ENCODE data around the gene ATP8B1. TPM values are rescaled to one million over a fixed set of nuclear protein-coding genes. Genes with fewer than 3 reads are reported as not detected.

ATP8B1 gene
- polyA plus RNA-seq, 3 donors: 0.02 to 0.11 (median 0.03) TPM

GRCh38 chr18:57687970-57688369, 115.1 kb downstream of the ATP8B1 start:
- Mint-ChIP-seq H3K9me3 (peaks cover 0 to 3% (median 0%) of the 10 kb centered on the region in 7 donors), H3K27ac (peak overlapping the region in 1 of 7 donors; percentile 9), H3K27me3 (ENCODE audit: low read depth in 3 of 3) (no peaks in the 10 kb centered on the region), H3K4me1 (no peaks in the 10 kb centered on the region), H3K36me3 (peaks cover 5% of the 10 kb centered on the region in 2 donors), H3K4me3 (no peak overlapping the region)
- no peak for TF ChIP-seq CTCF (IDR thresholded peaks at IDR 0.05)
- DNase-seq: no peak
- H3K9ac ChIP-seq (ENCODE audit: insufficient read depth, low read length, poor library complexity, severe bottlenecking): no peak overlapping the region
- H2AFZ ChIP-seq (ENCODE audit: insufficient read depth, low read depth, low read length, poor library complexity, severe bottlenecking): no peak overlapping the region
- H4K20me1 ChIP-seq (ENCODE audit: insufficient read depth, low read length): peaks cover 14% of the 10 kb centered on the region
- no peak overlapping the region for H3K27ac ChIP-seq (ENCODE audit: low read depth in 1 of 2, low read length in 2 of 2)
- no peaks in the 10 kb centered on the region for H3K4me1 ChIP-seq (ENCODE audit: control insufficient read depth in 1 of 2, insufficient read depth in 2 of 2, low read length in 2 of 2)
- 100% methylated on average over 3 of the region's 8 CpGs for WGBS (ENCODE audit: insufficient coverage)
- H3K9me3 ChIP-seq (replicated peaks in 1 of 2; ENCODE audit: control insufficient read depth in 1 of 2, insufficient read depth in 1 of 2, low read length in 2 of 2): peaks cover 0 to 3% of the 10 kb centered on the region in 2 donors
- no peaks in the 10 kb centered on the region for H3K27me3 ChIP-seq (ENCODE audit: control insufficient read depth in 2 of 2, insufficient read depth in 2 of 2, low read length in 2 of 2)
- no peaks in the 10 kb centered on the region for H3K36me3 ChIP-seq (replicated peaks in 1 of 2; ENCODE audit: control insufficient read depth in 1 of 2, insufficient read depth in 2 of 2, low read length in 2 of 2)
- intact Hi-C loops (cut with micrococcal nuclease): no loop called here
- peaks cover 4% of the 10 kb centered on the region for H3K79me2 ChIP-seq (ENCODE audit: insufficient read depth, low read length)
- no peak overlapping the region for H3K4me2 ChIP-seq (replicated peaks; ENCODE audit: extremely low read depth, low read length, poor library complexity, severe bottlenecking)
- H3K4me3 ChIP-seq (replicated peaks in 1 of 3; ENCODE audit: low read depth in 2 of 3, low read length in 3 of 3): no peak overlapping the region

GRCh38 chr18:57683470-57683869, 119.6 kb downstream of the ATP8B1 start:
- Histone ChIP-seq H2AFZ (ENCODE audit: insufficient read depth, low read depth, low read length, poor library complexity, severe bottlenecking) (no peak overlapping the region), H3K36me3 (replicated peaks in 1 of 2; ENCODE audit: control insufficient read depth in 1 of 2, insufficient read depth in 2 of 2, low read length in 2 of 2) (no peaks in the 10 kb centered on the region), H3K9ac (ENCODE audit: insufficient read depth, low read length, poor library complexity, severe bottlenecking) (no peak overlapping the region), H3K27me3 (ENCODE audit: control insufficient read depth in 2 of 2, insufficient read depth in 2 of 2, low read length in 2 of 2) (no peaks in the 10 kb centered on the region), H3K4me1 (ENCODE audit: control insufficient read depth in 1 of 2, insufficient read depth in 2 of 2, low read length in 2 of 2) (no peaks in the 10 kb centered on the region), H3K9me3 (replicated peaks in 1 of 2; ENCODE audit: control insufficient read depth in 1 of 2, insufficient read depth in 1 of 2, low read length in 2 of 2) (peaks cover 0 to 3% of the 10 kb centered on the region in 2 donors), H3K27ac (ENCODE audit: low read depth in 1 of 2, low read length in 2 of 2) (no peak overlapping the region), H3K4me3 (replicated peaks in 1 of 3; ENCODE audit: low read depth in 2 of 3, low read length in 3 of 3) (no peak overlapping the region), H3K79me2 (ENCODE audit: insufficient read depth, low read length) (peaks cover 4% of the 10 kb centered on the region), H3K4me2 (replicated peaks; ENCODE audit: extremely low read depth, low read length, poor library complexity, severe bottlenecking) (no peak overlapping the region), H4K20me1 (ENCODE audit: insufficient read depth, low read length) (peaks cover 11% of the 10 kb centered on the region)
- no peak for DNase-seq
- Mint-ChIP-seq H3K9me3 (peaks cover 0 to 3% (median 2%) of the 10 kb centered on the region in 7 donors), H3K27me3 (ENCODE audit: low read depth in 3 of 3) (no peaks in the 10 kb centered on the region), H3K36me3 (peaks cover 3 to 7% of the 10 kb centered on the region in 2 donors), H3K27ac (peak overlapping the region in 1 of 7 donors; percentile 23), H3K4me1 (no peaks in the 10 kb centered on the region), H3K4me3 (no peak overlapping the region)
- no peak for TF ChIP-seq CTCF (IDR thresholded peaks at IDR 0.05)
- intact Hi-C loops (cut with micrococcal nuclease): no loop called here

Measured in CD14-positive monocyte (primary cell).